ENCODE results near the gene NKAIN4.

Gene NKAIN4

GRCh38 chr20:63284083-63284440, 29.8 kb upstream of the NKAIN4 start:
- no peak overlapping the region for H3K9ac ChIP-seq (ENCODE audit: low read depth, low read length)
- no peaks in the 10 kb centered on the region for H3K4me1 ChIP-seq (ENCODE audit: insufficient read depth, low read length)
- H3K36me3 ChIP-seq (ENCODE audit: insufficient read depth, low read length), result peaks cover 1% of the 10 kb centered on the region; the same call in 1 of the 2 replicates
- no peaks in the 10 kb centered on the region for H3K9me3 ChIP-seq (ENCODE audit: control insufficient read depth, insufficient read depth, low read length)

- H3K9ac ChIP-seq (ENCODE audit: low read depth, low read length), result no peak overlapping the region
- no peaks in the 10 kb centered on the region for H3K9me3 ChIP-seq (ENCODE audit: control insufficient read depth, insufficient read depth, low read length)
- H3K4me1 ChIP-seq (ENCODE audit: insufficient read depth, low read length), result no peaks in the 10 kb centered on the region
- H3K36me3 ChIP-seq (ENCODE audit: insufficient read depth, low read length), result peaks cover 6% of the 10 kb centered on the region; the same call in 1 of the 2 replicates
These were observed 29.3 kb upstream of the NKAIN4 start for GRCh38 chr20:63283397-63284082.

GRCh38 chr20:63282946-63283345, 28.7 kb upstream of the NKAIN4 start:
- Histone ChIP-seq H3K9ac (ENCODE audit: low read depth, low read length) (no peak overlapping the region), H3K9me3 (ENCODE audit: control insufficient read depth, insufficient read depth, low read length) (no peaks in the 10 kb centered on the region), H3K4me1 (ENCODE audit: insufficient read depth, low read length) (no peaks in the 10 kb centered on the region), H3K36me3 (ENCODE audit: insufficient read depth, low read length) (peaks cover 9% of the 10 kb centered on the region; the same call in 1 of the 2 replicates)

- H3K9me3 ChIP-seq (ENCODE audit: control insufficient read depth, insufficient read depth, low read length), result no peaks in the 10 kb centered on the region
- peaks cover 9% of the 10 kb centered on the region; the same call in 1 of the 2 replicates for H3K36me3 ChIP-seq (ENCODE audit: insufficient read depth, low read length)
- H3K9ac ChIP-seq (ENCODE audit: low read depth, low read length), result no peak overlapping the region
- H3K4me1 ChIP-seq (ENCODE audit: insufficient read depth, low read length), result no peaks in the 10 kb centered on the region
These were observed 27.7 kb upstream of the NKAIN4 start for GRCh38 chr20:63281742-63282665.

GRCh38 chr20:63280929-63281545, 26.8 kb upstream of the NKAIN4 start:
- Histone ChIP-seq H3K9me3 (ENCODE audit: control insufficient read depth, insufficient read depth, low read length) (no peaks in the 10 kb centered on the region), H3K4me1 (ENCODE audit: insufficient read depth, low read length) (no peaks in the 10 kb centered on the region), H3K36me3 (ENCODE audit: insufficient read depth, low read length) (peaks cover 17% of the 10 kb centered on the region; the same call in 1 of the 2 replicates), H3K9ac (ENCODE audit: low read depth, low read length) (no peak overlapping the region)

GRCh38 chr20:63280371-63280770, 26.1 kb upstream of the NKAIN4 start:
- Histone ChIP-seq H3K9ac (ENCODE audit: low read depth, low read length) (no peak overlapping the region), H3K4me1 (ENCODE audit: insufficient read depth, low read length) (no peaks in the 10 kb centered on the region), H3K9me3 (ENCODE audit: control insufficient read depth, insufficient read depth, low read length) (no peaks in the 10 kb centered on the region), H3K36me3 (ENCODE audit: insufficient read depth, low read length) (peaks cover 21% of the 10 kb centered on the region; the same call in 1 of the 2 replicates)

- Histone ChIP-seq H3K9me3 (ENCODE audit: control insufficient read depth, insufficient read depth, low read length) (no peaks in the 10 kb centered on the region), H3K9ac (ENCODE audit: low read depth, low read length) (no peak overlapping the region), H3K36me3 (ENCODE audit: insufficient read depth, low read length) (peaks cover 21% of the 10 kb centered on the region; the same call in 1 of the 2 replicates), H3K4me1 (ENCODE audit: insufficient read depth, low read length) (no peaks in the 10 kb centered on the region)
These were observed 25.7 kb upstream of the NKAIN4 start for GRCh38 chr20:63279931-63280330.

- Histone ChIP-seq H3K4me1 (ENCODE audit: insufficient read depth, low read length) (no peaks in the 10 kb centered on the region; the same call in 1 of the 2 replicates), H3K9me3 (ENCODE audit: control insufficient read depth, insufficient read depth, low read length) (no peaks in the 10 kb centered on the region), H3K36me3 (ENCODE audit: insufficient read depth, low read length) (peaks cover 21% of the 10 kb centered on the region; the same call in 1 of the 2 replicates), H3K9ac (ENCODE audit: low read depth, low read length) (no peak overlapping the region)
These were observed 24.4 kb upstream of the NKAIN4 start for GRCh38 chr20:63278661-63279060.

GRCh38 chr20:63277466-63278272, 23.4 kb upstream of the NKAIN4 start:
- Histone ChIP-seq H3K36me3 (ENCODE audit: insufficient read depth, low read length) (peaks cover 21% of the 10 kb centered on the region; the same call in 1 of the 2 replicates), H3K9ac (ENCODE audit: low read depth, low read length) (no peak overlapping the region), H3K4me1 (ENCODE audit: insufficient read depth, low read length) (no peaks in the 10 kb centered on the region; the same call in 1 of the 2 replicates), H3K9me3 (ENCODE audit: control insufficient read depth, insufficient read depth, low read length) (no peaks in the 10 kb centered on the region)

GRCh38 chr20:63276956-63277355, 22.7 kb upstream of the NKAIN4 start:
- peaks cover 21% of the 10 kb centered on the region; the same call in 1 of the 2 replicates for H3K36me3 ChIP-seq (ENCODE audit: insufficient read depth, low read length)
- no peak overlapping the region for H3K9ac ChIP-seq (ENCODE audit: low read depth, low read length)
- no peaks in the 10 kb centered on the region; the same call in 1 of the 2 replicates for H3K4me1 ChIP-seq (ENCODE audit: insufficient read depth, low read length)
- H3K9me3 ChIP-seq (ENCODE audit: control insufficient read depth, insufficient read depth, low read length), result no peaks in the 10 kb centered on the region

- Histone ChIP-seq H3K9ac (ENCODE audit: low read depth, low read length) (no peak overlapping the region), H3K9me3 (ENCODE audit: control insufficient read depth, insufficient read depth, low read length) (no peaks in the 10 kb centered on the region), H3K4me1 (ENCODE audit: insufficient read depth, low read length) (no peaks in the 10 kb centered on the region; the same call in 1 of the 2 replicates), H3K36me3 (ENCODE audit: insufficient read depth, low read length) (peaks cover 21% of the 10 kb centered on the region; the same call in 1 of the 2 replicates)
These were observed 21.6 kb upstream of the NKAIN4 start for GRCh38 chr20:63275825-63276224.

GRCh38 chr20:63274381-63275228, 20.3 kb upstream of the NKAIN4 start:
- no peaks in the 10 kb centered on the region; the same call in 1 of the 2 replicates for H3K4me1 ChIP-seq (ENCODE audit: insufficient read depth, low read length)
- no peak overlapping the region for H3K9ac ChIP-seq (ENCODE audit: low read depth, low read length)
- H3K9me3 ChIP-seq (ENCODE audit: control insufficient read depth, insufficient read depth, low read length), result no peaks in the 10 kb centered on the region
- H3K36me3 ChIP-seq (ENCODE audit: insufficient read depth, low read length), result peaks cover 21% of the 10 kb centered on the region; the same call in 1 of the 2 replicates

Measured in ES-I3 (cell line).